Neuronal stem cell (in vitro differentiated cells): ENCODE data around the gene CLTRN.

Experiments used
- DNase-seq: peaks from one replicate; pipeline ENCODE4 v3.0.0-alpha.2; 2013; ENCODE audit warnings: low spot score
- H2AFZ ChIP-seq: one replicate; pipeline ENCODE4 v1.6.1; 2013; ENCODE audit warnings: mild to moderate bottlenecking, low read length, inconsistent platforms
- H2AK5ac ChIP-seq: 2 replicates; pipeline ENCODE4 v1.6.1; 2013; ENCODE audit warnings: low read depth, mild to moderate bottlenecking, inconsistent platforms, low read length, moderate library complexity, mixed read lengths
- H2BK120ac ChIP-seq: 2 replicates; pipeline ENCODE4 v1.6.1; 2013; ENCODE audit warnings: low read depth, mild to moderate bottlenecking, inconsistent platforms, low read length, moderate library complexity, mixed read lengths
- H2BK12ac ChIP-seq: one replicate; pipeline ENCODE4 v1.6.1; 2013; ENCODE audit warnings: low read length, inconsistent platforms
- H2BK15ac ChIP-seq: 2 replicates; pipeline ENCODE4 v1.6.1; 2013; ENCODE audit warnings: mild to moderate bottlenecking, low read length, inconsistent platforms, mixed read lengths
- H2BK5ac ChIP-seq: one replicate; pipeline ENCODE4 v1.6.1; 2013; ENCODE audit warnings: inconsistent platforms, mild to moderate bottlenecking, low read length, moderate library complexity
- H3K14ac ChIP-seq: one replicate; pipeline ENCODE4 v1.6.1; 2013; ENCODE audit warnings: low read length, inconsistent platforms
- H3K18ac ChIP-seq: 2 replicates; pipeline ENCODE4 v1.6.1; 2013; ENCODE audit warnings: low read length, inconsistent platforms
- H3K23ac ChIP-seq: 2 replicates; pipeline ENCODE4 v1.6.1; 2013; ENCODE audit warnings: low read depth, mild to moderate bottlenecking, mixed read lengths, low read length, inconsistent platforms; ENCODE audit not compliant: poor library complexity
- H3K27ac ChIP-seq: replicated peaks from 3 replicates; pipeline ENCODE4 v1.5.1; 2013; ENCODE audit warnings: low read length, inconsistent platforms
- H3K27me3 ChIP-seq, 3 experiments: 2 replicates each; pipeline ENCODE4 v1.6.1; 2013; ENCODE audit warnings: low read length in 3 of 3, mild to moderate bottlenecking in 2 of 3, inconsistent platforms in 1 of 3, low read depth in 1 of 3, mixed read lengths in 1 of 3, moderate library complexity in 1 of 3; ENCODE audit not compliant: control insufficient read depth in 3 of 3, insufficient read depth in 3 of 3
- H3K36me3 ChIP-seq, 2 donors: replicated peaks in 1 of 2; 2 replicates each; pipeline ENCODE4 v1.6.1; 2013; ENCODE audit warnings: low read length in 2 of 2; ENCODE audit not compliant: control insufficient read depth in 2 of 2, insufficient read depth in 2 of 2
- H3K4ac ChIP-seq: 2 replicates; pipeline ENCODE4 v1.6.1; 2013; ENCODE audit warnings: inconsistent platforms, mild to moderate bottlenecking, low read length, moderate library complexity
- H3K4me1 ChIP-seq, 2 donors: 1 replicate in 1 of 2; 2 replicates in 1 of 2; pipeline ENCODE4 v1.6.1; 2013; ENCODE audit warnings: low read length in 2 of 2, low read depth in 1 of 2; ENCODE audit not compliant: control insufficient read depth in 2 of 2, insufficient read depth in 1 of 2
- H3K4me2 ChIP-seq: one replicate; pipeline ENCODE4 v1.6.1; 2013; ENCODE audit warnings: mild to moderate bottlenecking, low read length, inconsistent platforms; ENCODE audit not compliant: insufficient read depth, poor library complexity, severe bottlenecking
- H3K4me3 ChIP-seq, 2 donors: 2 replicates each; pipeline ENCODE4 v1.5.1; 2013; ENCODE audit warnings: low read length in 2 of 2, mild to moderate bottlenecking in 2 of 2, inconsistent platforms in 1 of 2, moderate library complexity in 1 of 2
- H3K79me1 ChIP-seq: one replicate; pipeline ENCODE4 v1.6.1; 2013; ENCODE audit warnings: low read depth, mild to moderate bottlenecking, inconsistent platforms, low read length, moderate library complexity
- H3K9ac ChIP-seq: one replicate; pipeline ENCODE4 v1.6.1; 2013; ENCODE audit warnings: mild to moderate bottlenecking, low read depth, low read length, inconsistent platforms; ENCODE audit not compliant: poor library complexity
- H3K9me3 ChIP-seq, 2 donors: replicated peaks in 1 of 2; 2 replicates each; pipeline versions ENCODE3 to v1.6.1; 2013; ENCODE audit warnings: low read length in 2 of 2, mild to moderate bottlenecking in 2 of 2, inconsistent platforms in 1 of 2, low read depth in 1 of 2, mixed read lengths in 1 of 2, moderate library complexity in 1 of 2; ENCODE audit not compliant: control insufficient read depth in 2 of 2, insufficient read depth in 1 of 2
- H4K8ac ChIP-seq: one replicate; pipeline ENCODE4 v1.6.1; 2013; ENCODE audit warnings: low read depth, mild to moderate bottlenecking, inconsistent platforms, low read length, moderate library complexity
- H4K91ac ChIP-seq: one replicate; pipeline ENCODE4 v1.6.1; 2013; ENCODE audit warnings: low read length, low read depth, mild to moderate bottlenecking, inconsistent platforms; ENCODE audit not compliant: poor library complexity
- WGBS, 2 donors: extraction: QIAGEN DNeasy Blood & Tissue Kit; methylation state at CpG; one replicate each; pipeline ENCODE4 v1.1.7; 2013; ENCODE audit warnings: missing lambda C conversion rate in 2 of 2, mixed read lengths in 1 of 2; ENCODE audit not compliant: insufficient read length in 2 of 2, insufficient replicate concordance in 1 of 2; ENCODE audit errors: extremely low coverage in 2 of 2; 5-methylcytosine and 5-hydroxymethylcytosine counted together

CLTRN gene

GRCh38 chrX:15598026-15598425 is 66.6 kb downstream of the CLTRN start:
- no peak overlapping the region for H3K18ac ChIP-seq
- H3K4me1 ChIP-seq = no peaks in the 10 kb centered on the region
- H3K23ac ChIP-seq = no peak overlapping the region
- H2AFZ ChIP-seq = no peak overlapping the region
- H3K36me3 ChIP-seq = no peaks in the 10 kb centered on the region
- H4K8ac ChIP-seq = no peak overlapping the region
- no peak overlapping the region for H2BK120ac ChIP-seq
- H3K9ac ChIP-seq = no peak overlapping the region
- H3K14ac ChIP-seq = no peak overlapping the region
- H2BK12ac ChIP-seq = no peak overlapping the region
- no peak overlapping the region for H2BK15ac ChIP-seq
- H3K27me3 ChIP-seq = peaks cover 0 to 10% (median 0%) of the 10 kb centered on the region in 3 experiments
- H3K4ac ChIP-seq = no peak overlapping the region
- H3K4me2 ChIP-seq = no peak overlapping the region
- no peak overlapping the region for H3K27ac ChIP-seq
- H2AK5ac ChIP-seq = no peak overlapping the region
- no peak overlapping the region for H3K4me3 ChIP-seq
- H4K91ac ChIP-seq = no peak overlapping the region
- H3K9me3 ChIP-seq = no peaks in the 10 kb centered on the region
- WGBS, 2 donors = no CpG with 5 or more reads among the region's 3 CpGs
- no peak for DNase-seq
- H2BK5ac ChIP-seq = no peak overlapping the region
- H3K79me1 ChIP-seq = no peaks in the 10 kb centered on the region

GRCh38 chrX:15594371-15594770 is 70.2 kb downstream of the CLTRN start:
- Histone ChIP-seq H3K18ac (no peak overlapping the region), H3K27me3 (peaks cover 0 to 13% (median 0%) of the 10 kb centered on the region in 3 experiments), H3K27ac (no peak overlapping the region), H2BK15ac (no peak overlapping the region), H3K79me1 (no peaks in the 10 kb centered on the region), H2AFZ (no peak overlapping the region), H3K23ac (no peak overlapping the region), H3K4ac (no peak overlapping the region), H3K4me2 (no peak overlapping the region), H3K9ac (no peak overlapping the region), H2BK12ac (no peak overlapping the region), H2BK120ac (no peak overlapping the region), H4K91ac (no peak overlapping the region), H2BK5ac (no peak overlapping the region), H3K4me3 (no peak overlapping the region), H3K4me1 (no peaks in the 10 kb centered on the region), H4K8ac (no peak overlapping the region), H3K9me3 (no peaks in the 10 kb centered on the region), H2AK5ac (no peak overlapping the region), H3K36me3 (no peaks in the 10 kb centered on the region), H3K14ac (no peak overlapping the region)
- DNase-seq = no peak
- no CpG with 5 or more reads among the region's 2 CpGs for WGBS, 2 donors

- no peak overlapping the region for H3K9ac ChIP-seq
- H3K23ac ChIP-seq = no peak overlapping the region
- no peak overlapping the region for H3K27ac ChIP-seq
- H3K4me3 ChIP-seq = no peak overlapping the region
- no peak overlapping the region for H3K4me2 ChIP-seq
- no peak for DNase-seq
- no peaks in the 10 kb centered on the region for H3K9me3 ChIP-seq
- peak overlapping the region; percentile 81 for H2AFZ ChIP-seq
- no peak overlapping the region for H3K14ac ChIP-seq
- H4K8ac ChIP-seq = no peak overlapping the region
- peaks cover 0 to 3% of the 10 kb centered on the region in 2 donors for H3K4me1 ChIP-seq
- no peaks in the 10 kb centered on the region for H3K36me3 ChIP-seq
- no peak overlapping the region for H2BK15ac ChIP-seq
- no peak overlapping the region for H2BK12ac ChIP-seq
- H2BK120ac ChIP-seq = no peak overlapping the region
- peaks cover 0 to 24% (median 0%) of the 10 kb centered on the region in 3 experiments for H3K27me3 ChIP-seq
- no CpG with 5 or more reads among the region's 5 CpGs for WGBS, 2 donors
- H2AK5ac ChIP-seq = no peak overlapping the region
- H3K79me1 ChIP-seq = no peaks in the 10 kb centered on the region
- no peak overlapping the region for H2BK5ac ChIP-seq
- no peak overlapping the region for H4K91ac ChIP-seq
- H3K18ac ChIP-seq = no peak overlapping the region
- no peak overlapping the region for H3K4ac ChIP-seq
Observed at GRCh38 chrX:15579778-15580747, 84.5 kb downstream of the CLTRN start.
